ENCODE data around the gene KIF26A. TPM values are rescaled to one million over a fixed set of nuclear protein-coding genes. Genes with fewer than 3 reads are reported as not detected.

Gene KIF26A
- total and polyA plus RNA-seq, 2 of the 4 experiments (the other 2 are of a cell fraction) = not detected

DNA sequence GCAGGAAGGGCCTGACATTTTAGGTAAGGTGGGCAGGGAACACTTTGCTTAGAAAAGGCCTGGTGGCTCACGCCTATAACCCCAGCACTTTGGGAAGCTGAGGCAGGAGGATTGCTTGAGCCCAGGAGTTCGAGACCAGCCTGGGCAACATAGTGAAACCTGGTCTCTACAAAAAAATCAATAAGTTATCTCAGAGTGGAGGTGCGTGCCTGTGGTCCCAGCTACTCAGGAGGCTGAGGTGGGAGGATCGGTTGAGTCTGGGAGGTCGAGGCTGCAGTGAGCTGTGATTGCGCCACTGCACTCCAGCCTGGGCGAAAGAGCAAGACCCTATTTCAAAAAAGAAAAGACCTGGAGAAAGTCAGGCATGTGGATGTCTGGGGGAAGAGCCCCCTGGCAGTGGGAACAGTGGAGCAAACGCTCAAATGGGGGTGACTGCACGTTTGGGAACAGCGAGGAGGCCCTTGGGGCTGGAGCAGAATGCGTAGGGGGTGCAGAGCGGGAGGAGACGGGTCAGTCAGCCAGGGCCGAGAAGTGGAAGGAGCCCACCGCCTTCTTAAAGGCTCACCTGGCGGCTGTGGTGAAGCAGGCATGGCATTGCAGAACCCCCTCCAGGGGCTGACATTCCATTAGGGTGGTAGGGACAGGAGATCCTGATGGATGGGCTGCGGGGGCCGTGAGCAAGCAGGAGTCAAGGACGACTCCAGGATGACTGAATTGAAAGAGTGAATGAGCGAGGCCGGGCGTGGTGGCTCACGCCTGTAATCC, 6.2 kb upstream of the KIF26A start:
- no peaks in the 10 kb centered on the region for H3K4me1 ChIP-seq (ENCODE audit: control insufficient read depth, insufficient read depth, low read length)
- TF ChIP-seq, protein P1, sequence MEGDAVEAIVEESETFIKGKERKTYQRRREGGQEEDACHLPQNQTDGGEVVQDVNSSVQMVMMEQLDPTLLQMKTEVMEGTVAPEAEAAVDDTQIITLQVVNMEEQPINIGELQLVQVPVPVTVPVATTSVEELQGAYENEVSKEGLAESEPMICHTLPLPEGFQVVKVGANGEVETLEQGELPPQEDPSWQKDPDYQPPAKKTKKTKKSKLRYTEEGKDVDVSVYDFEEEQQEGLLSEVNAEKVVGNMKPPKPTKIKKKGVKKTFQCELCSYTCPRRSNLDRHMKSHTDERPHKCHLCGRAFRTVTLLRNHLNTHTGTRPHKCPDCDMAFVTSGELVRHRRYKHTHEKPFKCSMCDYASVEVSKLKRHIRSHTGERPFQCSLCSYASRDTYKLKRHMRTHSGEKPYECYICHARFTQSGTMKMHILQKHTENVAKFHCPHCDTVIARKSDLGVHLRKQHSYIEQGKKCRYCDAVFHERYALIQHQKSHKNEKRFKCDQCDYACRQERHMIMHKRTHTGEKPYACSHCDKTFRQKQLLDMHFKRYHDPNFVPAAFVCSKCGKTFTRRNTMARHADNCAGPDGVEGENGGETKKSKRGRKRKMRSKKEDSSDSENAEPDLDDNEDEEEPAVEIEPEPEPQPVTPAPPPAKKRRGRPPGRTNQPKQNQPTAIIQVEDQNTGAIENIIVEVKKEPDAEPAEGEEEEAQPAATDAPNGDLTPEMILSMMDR (conservative IDR thresholded peaks at IDR 0.05; ENCODE audit: low read depth, low read length) = no peak
- TF ChIP-seq RCOR1 (IDR thresholded peaks at IDR 0.05; ENCODE audit: insufficient replicate concordance, low read length) (no peak), MAZ (IDR thresholded peaks at IDR 0.05; ENCODE audit: borderline replicate concordance, low read depth, low read length) (no peak), RFX5 (IDR thresholded peaks at IDR 0.05; ENCODE audit: low read depth, low read length) (no peak), RAD21 (IDR thresholded peaks at IDR 0.05; ENCODE audit: low read length) (no peak), POLR2A (IDR thresholded peaks at IDR 0.05; ENCODE audit: low read depth, low read length) (no peak), NFE2L2 (IDR thresholded peaks at IDR 0.05; ENCODE audit: low read depth, low read length) (no peak), BHLHE40 (IDR thresholded peaks at IDR 0.05; ENCODE audit: low read depth, low read length) (no peak), MXI1 (IDR thresholded peaks at IDR 0.05; ENCODE audit: borderline replicate concordance, low read depth, low read length) (no peak), FOS (IDR thresholded peaks at IDR 0.05; ENCODE audit: low read depth, low read length) (no peak), SMC3 (IDR thresholded peaks at IDR 0.05; ENCODE audit: low read depth, low read length) (no peak), CHD1 (IDR thresholded peaks at IDR 0.05; ENCODE audit: low read depth, low read length) (no peak), CEBPB (IDR thresholded peaks at IDR 0.05; ENCODE audit: low read depth, low read length) (no peak), MAFK (IDR thresholded peaks at IDR 0.05; ENCODE audit: low read depth, low read length) (no peak)
- TF ChIP-seq, protein P2, sequence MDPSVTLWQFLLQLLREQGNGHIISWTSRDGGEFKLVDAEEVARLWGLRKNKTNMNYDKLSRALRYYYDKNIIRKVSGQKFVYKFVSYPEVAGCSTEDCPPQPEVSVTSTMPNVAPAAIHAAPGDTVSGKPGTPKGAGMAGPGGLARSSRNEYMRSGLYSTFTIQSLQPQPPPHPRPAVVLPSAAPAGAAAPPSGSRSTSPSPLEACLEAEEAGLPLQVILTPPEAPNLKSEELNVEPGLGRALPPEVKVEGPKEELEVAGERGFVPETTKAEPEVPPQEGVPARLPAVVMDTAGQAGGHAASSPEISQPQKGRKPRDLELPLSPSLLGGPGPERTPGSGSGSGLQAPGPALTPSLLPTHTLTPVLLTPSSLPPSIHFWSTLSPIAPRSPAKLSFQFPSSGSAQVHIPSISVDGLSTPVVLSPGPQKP (IDR thresholded peaks at IDR 0.05; ENCODE audit: borderline replicate concordance, low read depth, low read length) = no peak
- TF ChIP-seq, protein P3, sequence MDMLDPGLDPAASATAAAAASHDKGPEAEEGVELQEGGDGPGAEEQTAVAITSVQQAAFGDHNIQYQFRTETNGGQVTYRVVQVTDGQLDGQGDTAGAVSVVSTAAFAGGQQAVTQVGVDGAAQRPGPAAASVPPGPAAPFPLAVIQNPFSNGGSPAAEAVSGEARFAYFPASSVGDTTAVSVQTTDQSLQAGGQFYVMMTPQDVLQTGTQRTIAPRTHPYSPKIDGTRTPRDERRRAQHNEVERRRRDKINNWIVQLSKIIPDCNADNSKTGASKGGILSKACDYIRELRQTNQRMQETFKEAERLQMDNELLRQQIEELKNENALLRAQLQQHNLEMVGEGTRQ (IDR thresholded peaks at IDR 0.05; ENCODE audit: low read depth, low read length) = no peak
- H2BK15ac ChIP-seq (ENCODE audit: low read depth, low read length) = no peak overlapping the region
- ChIA-PET POLR2A (ENCODE audit: unreplicated experiment) (no interaction called here), CTCF (no interaction called here)
- no peak overlapping the region for H3K27ac ChIP-seq (ENCODE audit: insufficient read depth, low read length)
- H2AK5ac ChIP-seq (ENCODE audit: low read depth, low read length) = no peak overlapping the region
- H4K20me1 ChIP-seq (ENCODE audit: insufficient read depth, low read length) = no peaks in the 10 kb centered on the region
- no peak overlapping the region for H3K4ac ChIP-seq (ENCODE audit: low read depth, low read length)
- no peak overlapping the region for H3K56ac ChIP-seq (ENCODE audit: extremely low read depth, insufficient read depth, low read length)
- H3K18ac ChIP-seq (ENCODE audit: low read depth, low read length) = no peak overlapping the region
- no peak overlapping the region for H4K91ac ChIP-seq (ENCODE audit: insufficient read depth, low read depth, low read length)
- BruUV-seq (replicated peaks) = no TSS peak
- H3K4me2 ChIP-seq (ENCODE audit: low read depth, low read length) = no peak overlapping the region
- WGBS, 2 experiments (ENCODE audit: extremely low coverage in 2 of 2, insufficient read length in 1 of 2) = 68% methylated on average over 7 of the region's 23 CpGs; no CpG with 5 or more reads in 1 of the 2 experiments
- intact Hi-C loops (cut with micrococcal nuclease) = no loop called here
- no peak overlapping the region for H2BK5ac ChIP-seq (ENCODE audit: low read depth, low read length, poor library complexity, severe bottlenecking)
- no peak overlapping the region for H3K23ac ChIP-seq (ENCODE audit: low read depth, low read length)
- ATAC-seq (ENCODE audit: low read depth) (no peak), DNase-seq (no peak)
- dilution Hi-C loops (cut with HindIII; ENCODE audit: low sequenced_read_pairs, unreplicated experiment) = no loop called here
- no peak overlapping the region for H2AK9ac ChIP-seq (replicated peaks; ENCODE audit: low read depth, low read length, poor library complexity)
- no peaks in the 10 kb centered on the region for H3K9me1 ChIP-seq (ENCODE audit: insufficient read depth, low read length)
- H4K8ac ChIP-seq (ENCODE audit: low read depth in 2 of 2, low read length in 2 of 2) = no peak overlapping the region
- peaks cover 6% of the 10 kb centered on the region for H3K9me3 ChIP-seq (ENCODE audit: control insufficient read depth, insufficient read depth, low read length)
- no peak overlapping the region for H4K5ac ChIP-seq (ENCODE audit: low read depth, low read length)
- no peak overlapping the region for H3K9ac ChIP-seq (ENCODE audit: low read depth, low read length)
- H2BK120ac ChIP-seq (ENCODE audit: low read depth, low read length) = no peak overlapping the region
- H3K4me3 ChIP-seq (ENCODE audit: insufficient read depth, low read depth, low read length) = no peak overlapping the region
- no peaks in the 10 kb centered on the region for H3K36me3 ChIP-seq (ENCODE audit: control insufficient read depth, insufficient read depth, low read length)
- H3K27me3 ChIP-seq (ENCODE audit: control insufficient read depth, insufficient read depth, low read length) = peaks cover 21% of the 10 kb centered on the region
- in situ Hi-C loops (cut with MboI; ENCODE audit: low sequenced_read_pairs) = loop anchor here (10.0 kb wide), 1 partner anchor 513 kb away; no protein-coding TSS in a partner anchor
- no peak overlapping the region for H2AFZ ChIP-seq (replicated peaks; ENCODE audit: low read length, poor library complexity)
- H2BK20ac ChIP-seq (ENCODE audit: low read depth, low read length) = no peak overlapping the region
- H3K14ac ChIP-seq (replicated peaks; ENCODE audit: low read depth, low read length) = no peak overlapping the region
- no peaks in the 10 kb centered on the region for H3K79me1 ChIP-seq (ENCODE audit: low read depth in 1 of 2, low read length in 2 of 2)

Data from IMR-90 (cell line).